IPS-NIHi7 (cell line): ENCODE data around the gene ZNF20.
A peak's percentile ranks its signal among the peaks of the same experiment; 100 is the strongest.

Source experiments
- DNase-seq: peaks from one replicate; pipeline ENCODE4 v3.0.0; 2012; ENCODE audit warnings: mixed read lengths; ENCODE audit errors: extremely low spot score

Gene ZNF20

GRCh38 chr19:12139885-12140544 is at the start of gene ZNF20:
Gene ZNF20 (minus strand): TSS chr19:12140350. CDS start chr19:12140182, 168 bp downstream.
- DNase-seq = peak; percentile 98

DNA sequence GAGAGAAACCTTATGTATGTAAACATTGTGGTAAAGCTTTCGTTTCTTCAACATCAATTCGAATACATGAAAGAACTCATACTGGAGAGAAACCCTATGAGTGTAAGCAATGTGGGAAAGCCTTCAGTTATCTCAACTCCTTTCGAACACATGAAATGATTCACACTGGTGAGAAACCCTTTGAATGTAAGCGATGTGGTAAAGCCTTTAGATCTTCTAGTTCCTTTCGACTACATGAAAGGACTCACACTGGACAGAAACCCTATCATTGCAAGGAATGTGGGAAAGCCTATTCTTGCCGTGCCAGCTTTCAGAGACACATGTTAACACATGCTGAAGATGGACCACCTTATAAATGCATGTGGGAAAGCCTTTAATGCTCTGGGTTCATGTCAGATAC is 47.5 kb upstream of the ZNF20 start:
- no peak for DNase-seq

- DNase-seq = no peak
Observed at GRCh38 chr19:12180377-12180776, 40.2 kb upstream of the ZNF20 start.

DNA sequence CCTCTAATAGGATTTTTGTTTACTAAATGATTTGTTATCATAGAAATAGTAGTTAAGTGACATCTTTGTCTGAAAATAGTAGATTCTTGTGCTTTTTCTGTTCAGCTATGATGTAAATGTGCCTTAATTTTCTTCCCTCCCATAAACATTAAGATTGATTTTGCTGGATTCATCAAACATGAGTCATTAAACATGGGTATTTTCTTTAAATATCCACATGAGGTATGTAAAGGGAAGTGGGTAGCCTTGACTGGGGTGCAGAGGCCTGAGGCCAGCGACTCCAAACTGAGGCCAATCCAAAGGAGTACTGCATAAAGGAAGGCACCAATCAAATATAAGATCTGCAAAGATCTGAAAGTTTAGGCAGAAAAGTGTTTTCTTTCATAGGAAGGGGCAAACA is 26.5 kb upstream of the ZNF20 start:
- no peak for DNase-seq

GRCh38 chr19:12163826-12164225 is 23.7 kb upstream of the ZNF20 start:
- no peak for DNase-seq

DNA sequence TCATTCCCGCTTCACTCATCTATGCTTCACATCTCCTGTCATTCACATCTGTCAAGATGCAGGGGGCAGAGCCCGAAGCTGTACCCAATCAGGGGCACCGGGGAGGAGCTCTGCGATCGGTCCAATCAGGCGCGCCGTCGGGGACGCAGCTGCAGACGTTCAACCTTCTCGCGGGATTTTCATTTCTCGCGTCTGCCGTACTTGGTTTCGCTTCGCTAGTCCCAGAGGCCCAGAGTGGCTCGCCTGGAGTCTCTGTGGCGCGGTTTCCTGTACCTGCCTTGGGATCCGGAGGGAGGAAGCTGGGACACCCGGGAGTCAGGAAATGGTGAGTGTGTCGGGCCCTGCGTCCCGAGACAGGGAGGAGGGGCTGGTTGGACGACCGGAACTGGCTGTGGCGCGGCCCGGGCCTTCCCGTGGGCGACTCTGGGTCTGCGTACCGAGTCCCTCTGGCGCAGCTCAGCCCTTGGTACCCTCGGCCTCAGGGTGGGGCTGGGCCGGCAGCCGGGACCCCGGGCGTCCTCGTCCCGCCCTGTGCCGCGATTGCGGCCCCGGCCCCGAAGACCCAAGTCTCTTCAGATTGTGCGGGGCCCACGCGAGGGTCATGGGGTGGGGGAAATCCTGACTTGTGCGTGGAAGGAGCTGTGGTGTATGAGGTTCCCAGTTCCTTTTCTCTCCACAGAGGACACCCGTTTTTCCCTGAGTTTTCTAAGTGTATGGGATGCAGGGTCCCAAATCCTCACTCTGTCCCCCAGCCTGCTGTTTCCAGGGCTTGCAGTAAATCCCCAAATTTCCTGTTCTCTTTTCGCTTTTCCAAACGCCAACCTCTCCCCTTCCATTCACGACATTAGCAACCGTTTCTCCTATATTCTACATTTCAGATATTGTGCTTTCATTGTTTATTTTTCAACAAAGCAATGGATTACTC is 23.0 kb upstream of the ZNF20 start, which contains the start of gene ZNF136:
Gene ZNF136, plus strand, starts transcription at position 215 of the 925 bp plus-strand sequence. Its CDS starts 108 bp downstream, at position 323.
- DNase-seq = peak; percentile 99

GRCh38 chr19:12162513-12162881 is 22.3 kb upstream of the ZNF20 start:
- no peak for DNase-seq

DNA sequence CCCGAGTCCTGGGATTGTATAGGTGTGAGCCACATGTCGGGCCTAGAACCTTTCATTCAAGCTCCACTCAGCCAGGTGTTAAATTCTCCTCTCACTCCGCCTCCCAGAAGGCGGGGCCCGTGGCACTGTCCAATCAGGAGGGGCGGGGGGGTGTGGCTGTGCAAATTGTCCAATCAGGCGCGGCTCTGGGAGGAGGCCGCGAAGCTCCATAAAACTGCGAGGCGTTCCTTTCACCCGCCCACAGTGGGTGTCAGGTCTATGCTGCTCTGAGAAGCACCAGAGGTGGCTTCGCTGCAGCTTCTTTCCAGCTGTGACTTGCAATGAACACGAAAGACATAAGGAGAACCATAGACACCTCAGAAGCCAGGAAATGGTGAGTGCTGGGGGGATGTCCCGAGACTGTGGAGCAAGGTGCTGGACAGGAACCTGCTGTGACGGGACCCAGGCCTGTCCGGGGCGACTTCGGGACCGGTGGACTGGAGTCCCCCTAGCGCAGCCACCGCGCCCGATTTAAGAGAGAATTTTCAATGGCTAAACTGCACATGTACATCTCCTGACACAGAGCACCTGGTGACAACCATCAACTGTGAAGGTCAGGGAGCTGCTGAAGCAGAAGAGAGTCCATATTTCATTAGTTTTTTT is 19.7 kb upstream of the ZNF20 start:
- no peak for DNase-seq

DNA sequence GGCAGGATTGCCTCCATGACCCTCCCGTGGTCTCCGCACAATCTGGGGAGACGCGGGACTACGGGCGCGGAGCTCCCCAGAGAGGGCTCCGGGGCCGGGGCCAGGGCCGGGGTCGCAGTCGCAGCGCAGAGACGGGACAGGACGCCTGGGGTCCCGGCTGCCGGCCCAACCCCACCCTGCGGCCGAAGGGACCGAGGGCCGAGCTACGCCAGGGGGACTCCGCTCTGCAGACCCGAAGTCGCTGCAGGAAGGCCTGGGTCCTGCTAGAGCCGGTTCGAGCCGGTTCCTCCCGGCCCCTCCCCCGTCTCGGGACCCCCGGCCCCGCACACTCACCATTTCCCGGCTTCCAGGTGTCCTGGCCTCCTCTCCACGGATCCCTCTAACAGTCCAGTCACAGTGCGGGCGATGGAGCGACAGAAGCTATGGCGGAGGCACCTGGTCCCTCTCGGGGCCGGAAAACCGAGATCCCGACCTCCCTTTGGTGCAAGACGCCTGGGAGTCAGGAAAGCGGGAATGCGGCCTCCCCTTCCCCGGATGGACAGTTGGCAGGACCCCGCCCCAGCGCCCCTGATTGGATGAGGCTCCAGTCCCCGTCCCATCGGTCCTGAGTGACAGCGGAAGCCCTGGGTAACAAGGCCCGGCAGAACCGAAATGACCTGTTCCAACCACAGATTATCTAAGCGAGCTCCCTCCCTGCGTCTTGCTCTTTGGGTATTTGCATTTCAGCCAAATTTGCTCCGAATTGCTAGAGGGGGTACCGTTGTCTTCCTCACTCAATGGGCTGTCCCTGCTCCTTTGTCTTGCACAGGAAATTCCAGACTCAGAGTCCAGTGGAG is 16.3 kb upstream of the ZNF20 start, which contains the start of gene ZNF625:
Gene ZNF625, minus strand, starts transcription at position 512 of the 836 bp plus-strand sequence. Its CDS starts 176 bp downstream, at position 336.
- peak; percentile 95 for DNase-seq

DNA sequence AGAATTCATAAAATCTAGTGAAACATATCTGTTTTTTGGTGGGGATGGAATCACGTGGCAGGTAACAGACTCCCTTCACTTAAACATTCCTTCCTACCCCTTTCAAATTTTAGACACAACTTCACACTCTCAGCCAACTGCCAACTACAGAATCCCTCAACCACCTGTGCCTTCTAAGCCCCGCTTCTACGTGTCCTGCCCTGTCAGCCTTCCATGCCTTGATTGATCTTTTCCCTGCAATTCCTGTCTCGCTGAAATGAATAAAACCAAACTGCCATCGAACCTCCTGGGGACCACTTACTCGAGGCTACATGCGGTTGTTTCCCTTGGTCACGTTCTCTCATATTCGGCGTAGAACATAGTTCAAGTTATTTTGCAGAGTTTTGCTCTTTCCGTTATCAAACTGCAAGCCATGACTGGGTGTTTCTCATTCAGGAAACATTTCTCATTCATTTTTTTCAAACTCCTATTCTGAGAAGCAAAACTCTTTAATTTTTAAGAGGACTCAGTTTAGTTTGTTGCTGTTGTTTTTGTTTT is 15.2 kb upstream of the ZNF20 start:
- DNase-seq = no peak

GRCh38 chr19:12145348-12145747 is 5.2 kb upstream of the ZNF20 start:
- DNase-seq = no peak

GRCh38 chr19:12141405-12141736 is 1.2 kb upstream of the ZNF20 start:
- no peak for DNase-seq

DNA sequence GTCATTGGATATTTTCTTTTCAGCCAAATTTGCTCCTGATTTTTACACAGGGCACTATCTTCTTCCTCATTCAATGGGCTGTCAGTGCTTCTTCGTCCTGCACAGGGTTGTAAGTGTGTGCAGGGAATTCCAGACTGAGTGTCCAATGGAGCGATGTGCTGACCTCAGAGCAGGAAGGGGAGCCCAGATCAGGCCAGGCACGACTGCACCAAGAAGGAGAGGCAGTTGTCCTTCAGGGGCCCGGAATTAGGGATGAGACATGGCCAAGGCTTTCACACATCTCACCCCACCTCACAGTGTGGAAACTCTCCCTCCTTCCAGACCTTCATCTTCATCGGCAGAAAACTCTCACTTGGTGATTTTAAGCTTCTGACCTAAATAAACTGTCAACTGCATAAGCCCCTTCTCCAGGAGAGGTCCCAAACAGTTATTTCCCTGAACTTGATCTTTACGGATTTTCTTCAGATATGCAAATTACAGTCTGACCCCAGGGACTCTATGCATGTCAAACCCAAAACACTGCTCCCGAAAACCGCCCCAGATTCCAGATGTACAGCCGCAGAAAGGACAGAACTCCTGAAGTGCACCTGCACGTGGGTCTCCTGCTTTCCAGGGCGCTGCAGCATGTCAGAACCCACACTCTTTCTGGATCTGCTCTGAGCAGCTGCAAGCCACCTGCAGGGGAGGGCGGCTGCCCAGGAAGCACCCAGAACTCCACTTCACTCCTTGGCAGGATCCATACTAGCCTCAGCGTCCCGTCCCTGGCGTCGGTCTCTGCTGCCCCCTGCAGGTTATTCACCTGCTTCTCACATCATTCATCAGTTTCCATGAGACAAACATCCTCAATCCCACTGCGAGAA is 625 bp upstream of the ZNF20 start:
- peak; percentile 86 for DNase-seq

DNA sequence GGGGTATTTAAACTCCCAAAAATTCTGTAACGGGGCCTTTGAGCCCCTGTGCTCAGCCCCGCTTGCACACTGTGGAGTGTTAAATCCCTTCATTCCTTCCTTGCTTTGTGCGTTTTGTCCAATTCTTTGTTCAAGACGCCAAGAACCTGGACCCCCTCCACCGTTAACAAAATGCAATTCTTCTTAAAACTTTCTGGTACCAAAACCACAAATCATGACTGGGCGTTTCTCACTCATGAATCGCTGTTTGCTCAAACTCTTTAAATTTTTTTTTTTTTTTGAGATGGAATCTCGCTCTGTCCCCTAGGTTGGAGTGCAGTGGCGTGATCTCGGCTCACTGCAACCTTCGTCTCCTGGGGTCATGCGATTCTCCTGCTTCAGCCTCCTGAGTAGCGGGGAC is 881 bp downstream of the ZNF20 start:
- no peak for DNase-seq

DNA sequence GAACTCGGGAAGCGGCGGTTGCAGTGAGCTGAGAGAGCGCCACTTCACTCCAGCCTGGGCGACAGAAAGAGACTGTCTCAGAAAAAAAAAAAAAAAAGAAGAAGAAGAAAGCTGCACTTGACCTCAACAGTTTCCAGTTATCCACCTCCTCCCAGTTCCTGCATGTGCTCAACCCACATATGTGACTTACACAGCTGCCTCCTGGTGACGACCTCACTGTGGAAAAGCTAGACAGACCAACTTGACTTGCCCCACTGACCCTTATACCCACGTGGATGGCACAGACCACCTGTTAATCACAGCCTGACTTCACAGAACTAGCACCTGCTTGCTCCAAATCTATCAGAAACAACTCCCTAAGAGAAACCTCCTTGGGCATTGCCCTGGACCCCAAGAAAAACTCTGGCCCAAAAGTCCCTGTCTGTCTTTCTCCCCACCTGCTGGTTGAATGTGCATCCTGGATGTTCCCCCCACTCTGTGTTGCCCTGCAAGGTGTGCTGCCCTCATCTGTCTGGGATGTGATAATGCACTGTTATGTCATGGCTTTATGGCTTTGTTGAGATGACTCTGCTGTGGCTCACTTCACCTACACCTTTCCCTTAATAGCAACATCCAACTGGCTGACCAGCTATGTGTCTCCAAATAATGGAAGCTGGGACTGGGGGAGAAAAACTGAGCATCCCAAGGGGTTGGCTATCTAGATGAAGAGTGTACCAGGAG is 2.8 kb downstream of the ZNF20 start:
- DNase-seq = peak; percentile 19

- no peak for DNase-seq
Observed at GRCh38 chr19:12133069-12133468, 7.1 kb downstream of the ZNF20 start.

DNA sequence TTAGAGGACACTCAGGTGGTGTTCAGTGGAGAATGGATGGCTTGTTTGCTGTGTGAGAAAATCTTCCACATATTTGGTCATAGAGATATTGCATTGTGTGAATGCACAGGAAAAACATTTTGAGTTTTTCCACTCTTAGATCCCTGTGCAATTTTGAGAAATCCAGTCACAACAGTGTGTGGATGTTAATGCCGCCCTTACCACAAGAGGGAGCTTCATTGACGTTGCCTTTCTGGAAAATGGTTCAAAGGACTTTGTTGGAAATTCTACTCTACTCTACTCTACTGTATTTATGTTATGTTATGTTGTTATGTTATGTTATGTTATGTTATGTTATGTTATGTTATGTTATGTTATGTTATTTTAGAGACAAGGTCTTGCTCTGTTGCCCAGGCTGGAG is 13.4 kb downstream of the ZNF20 start:
- peak; percentile 30 for DNase-seq

DNA sequence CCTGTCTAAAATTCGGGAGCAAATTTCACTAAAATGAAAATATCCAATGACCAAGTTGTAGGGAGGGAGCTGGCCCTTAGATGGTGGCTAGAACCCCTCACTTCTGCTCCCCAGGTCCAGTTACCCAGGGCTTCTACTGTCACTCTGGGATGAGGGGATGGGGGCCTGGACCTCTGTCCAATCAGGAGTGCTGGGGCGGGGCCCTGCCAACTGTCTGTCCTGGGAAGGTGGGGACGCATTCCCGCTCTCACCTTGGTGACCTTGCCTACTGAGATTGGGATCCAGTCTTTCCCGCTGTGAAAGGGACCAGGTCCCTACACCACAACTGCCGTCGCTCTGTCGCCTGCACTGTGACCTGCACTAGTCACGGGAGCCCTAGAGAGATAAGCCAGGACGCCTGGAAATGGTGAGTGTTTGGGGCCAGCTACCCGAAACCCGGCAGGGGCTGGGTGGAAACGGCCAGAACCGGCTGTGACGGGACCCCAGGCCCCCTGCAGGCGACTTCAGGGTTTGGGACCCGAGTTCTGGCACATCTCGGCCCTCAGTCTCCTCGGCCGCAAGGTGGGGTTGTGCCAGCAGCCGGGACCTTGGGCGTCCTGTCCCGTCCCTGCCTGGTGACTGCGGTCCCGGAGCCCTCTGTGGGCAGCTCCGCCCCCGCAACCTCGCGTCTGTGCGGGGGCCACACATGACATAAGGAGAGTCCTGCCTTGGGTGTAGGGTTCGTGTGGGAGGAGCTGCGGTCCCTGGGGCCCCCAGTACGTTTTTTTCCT is 22.8 kb downstream of the ZNF20 start:
- peak; percentile 22 for DNase-seq

DNA sequence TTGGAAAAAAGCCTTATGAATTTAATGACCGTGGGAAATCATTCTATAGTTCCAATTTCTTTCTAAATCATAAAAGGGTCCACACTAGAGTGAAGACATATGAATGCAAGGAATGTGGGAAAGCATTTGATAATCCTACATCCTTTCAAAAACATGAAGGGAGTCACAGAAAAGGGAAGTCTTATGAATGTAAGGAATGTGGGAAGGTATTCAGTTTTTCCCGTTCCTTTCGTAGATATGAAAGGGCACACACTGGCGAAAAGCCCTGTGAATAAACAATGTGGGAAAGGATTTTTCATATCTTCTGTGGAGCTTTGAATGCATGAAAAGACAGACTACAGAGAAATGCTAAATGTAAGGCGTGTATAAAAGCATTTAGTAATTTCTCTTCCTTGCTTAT is 27.0 kb downstream of the ZNF20 start:
- no peak for DNase-seq
